NCI-H2196 (cell line): ENCODE measurements around the gene FOXK2.

Source experiments
- DNase-seq: peaks from one replicate; lab custom pipeline; 2025; ENCODE audit not compliant: unreplicated experiment; lab: John Stamatoyannopoulos, UW

Gene FOXK2

DNA sequence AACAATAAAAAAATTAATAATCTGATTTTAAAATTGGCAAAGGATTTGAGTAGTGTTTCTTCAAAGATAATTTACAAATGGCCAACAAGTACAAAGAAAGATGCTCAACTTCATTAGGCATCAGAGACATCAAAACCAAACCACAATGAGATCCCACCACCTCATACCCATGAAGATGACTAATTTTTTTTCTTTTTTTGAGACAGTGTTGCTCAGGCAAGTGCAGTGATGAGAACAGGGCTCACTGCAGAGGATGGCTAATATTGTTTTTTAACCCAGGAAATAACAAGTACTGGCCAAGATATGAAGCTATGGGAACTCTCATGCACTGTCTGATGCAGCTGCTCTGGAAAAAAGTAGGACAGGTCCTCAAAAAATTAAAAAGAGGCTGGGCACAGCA lies 113.8 kb downstream of the FOXK2 start:
- no peak for DNase-seq

DNA sequence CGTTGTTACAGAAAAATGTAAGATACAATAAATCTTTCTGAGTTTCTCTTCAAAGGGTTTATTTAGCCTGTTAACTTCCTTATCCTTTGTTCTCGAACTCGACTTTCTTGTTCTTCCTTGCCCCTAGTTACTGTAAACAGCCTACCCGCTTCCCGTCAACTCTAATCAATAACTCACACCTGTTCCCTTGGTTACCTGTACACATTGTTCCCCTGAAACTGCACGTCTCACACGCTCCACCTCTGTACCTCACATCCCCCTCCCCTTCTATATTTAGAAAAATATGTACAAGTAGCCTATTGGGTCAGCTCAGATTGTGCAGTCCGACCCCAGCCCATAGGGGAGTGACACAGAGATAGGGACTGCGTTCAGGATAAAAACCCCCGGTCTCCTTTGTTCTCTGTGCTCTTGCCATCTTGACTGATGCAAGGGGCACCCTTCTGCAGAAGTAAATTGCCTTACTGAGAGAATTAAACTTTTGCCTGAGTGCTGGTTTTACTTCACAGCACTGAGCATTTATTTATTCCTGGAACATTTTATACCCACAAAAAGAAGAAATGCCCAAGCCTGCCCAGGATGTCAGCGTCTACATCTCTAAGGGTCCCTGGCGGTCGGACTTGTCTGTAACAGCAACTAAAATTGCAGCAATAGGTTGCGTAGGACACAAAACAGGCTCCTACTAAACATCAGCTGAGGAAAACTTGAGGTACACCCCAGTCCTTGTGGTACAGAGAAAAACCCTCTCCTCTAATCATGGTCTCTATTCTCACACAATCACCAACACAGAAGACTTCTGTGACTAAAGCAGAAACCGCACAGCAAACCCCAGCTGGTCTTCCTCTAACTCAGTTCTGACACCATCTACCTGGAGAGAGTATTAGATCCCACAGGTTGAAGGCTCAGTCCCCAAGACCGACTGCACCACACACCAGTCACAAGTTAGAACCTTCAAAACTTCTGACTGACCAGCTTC lies 117.4 kb downstream of the FOXK2 start:
- no peak for DNase-seq

DNA sequence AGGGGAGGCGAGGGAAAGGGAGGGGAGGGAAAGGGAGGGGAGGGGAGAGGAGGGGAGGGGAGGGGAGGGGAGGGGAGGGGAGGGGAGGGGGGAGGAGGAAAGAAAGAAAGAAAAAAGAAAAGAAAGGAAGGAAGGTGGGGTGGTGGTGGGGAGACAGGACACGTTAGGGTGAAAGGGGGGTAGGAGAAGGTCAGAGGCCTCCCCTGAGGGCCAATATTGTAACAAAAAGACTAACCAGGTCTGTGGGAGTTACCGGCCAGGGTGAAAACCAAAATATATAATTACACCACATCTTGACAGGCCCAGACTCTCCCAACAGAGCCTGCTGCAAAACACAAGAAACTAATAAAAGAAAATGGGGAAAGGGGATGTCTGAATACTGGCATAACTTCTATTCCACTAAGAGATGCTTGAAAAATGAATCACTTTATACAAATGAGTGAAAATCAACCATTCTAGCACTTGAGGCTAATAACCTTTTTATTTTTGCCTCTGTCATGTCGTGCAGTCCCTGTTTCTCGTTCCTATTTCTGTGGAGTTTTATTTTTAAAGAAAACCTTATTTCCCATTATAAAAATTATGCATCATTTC lies 118.7 kb downstream of the FOXK2 start:
- no peak for DNase-seq

DNA sequence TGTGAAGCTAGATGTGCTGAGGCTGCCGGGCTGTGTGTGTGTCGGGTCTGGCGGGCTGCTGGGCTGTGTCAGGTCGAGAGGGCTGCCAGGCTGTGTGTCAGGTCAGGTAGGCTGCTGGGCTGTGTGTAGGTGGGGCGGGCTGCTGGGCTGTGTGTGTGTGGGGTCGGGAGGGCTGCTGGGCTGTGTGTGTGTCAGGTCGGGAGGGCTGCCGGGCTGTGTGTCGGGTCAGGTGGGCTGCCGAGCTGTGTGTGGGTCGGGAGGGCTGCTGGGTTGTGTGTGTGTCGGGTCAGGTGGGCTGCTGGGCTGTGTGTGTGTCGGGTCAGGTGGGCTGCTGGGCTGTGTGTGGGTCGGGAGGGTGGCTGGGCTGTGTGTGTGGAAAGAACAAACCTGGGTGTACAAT lies 120.1 kb downstream of the FOXK2 start:
- DNase-seq = no peak

DNA sequence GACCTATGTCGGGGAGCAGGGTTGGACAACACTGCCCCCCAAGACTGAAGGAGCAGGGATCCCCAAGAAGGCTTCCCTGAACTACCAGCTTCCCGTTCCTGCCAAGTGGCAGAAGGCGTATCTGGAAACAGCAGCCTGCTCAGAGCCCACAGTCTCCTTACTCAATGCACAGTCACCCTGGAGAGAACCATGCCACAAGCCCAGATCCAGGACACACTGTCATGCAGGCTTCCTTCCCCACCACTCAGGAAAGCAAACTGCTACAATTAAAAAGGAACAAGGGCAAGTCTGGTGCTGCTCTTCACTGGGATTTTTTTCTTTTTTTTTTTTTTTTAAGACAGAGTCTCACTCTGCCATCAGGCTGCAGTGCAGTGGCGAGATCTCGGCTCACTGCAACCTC lies 120.5 kb downstream of the FOXK2 start:
- DNase-seq = no peak

DNA sequence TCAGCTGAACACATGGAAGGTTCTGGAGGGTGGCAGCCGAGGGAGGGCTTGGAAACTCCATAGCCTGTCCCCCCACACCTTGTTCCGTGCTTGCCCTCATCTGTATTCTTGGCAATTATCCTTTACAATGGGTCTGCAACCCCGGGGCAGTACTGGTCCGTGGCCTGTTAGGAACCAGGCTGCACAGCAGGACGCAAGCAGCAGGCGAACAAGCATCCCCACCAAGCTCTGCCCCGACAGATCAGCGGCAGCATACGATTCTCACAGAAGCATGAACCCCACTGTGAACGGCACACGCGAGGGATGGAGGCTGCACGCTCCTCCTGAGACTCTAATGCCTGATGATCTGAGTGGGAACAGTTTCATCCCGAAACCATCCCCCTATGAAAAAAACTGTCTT lies 122.5 kb downstream of the FOXK2 start:
- DNase-seq = no peak

DNA sequence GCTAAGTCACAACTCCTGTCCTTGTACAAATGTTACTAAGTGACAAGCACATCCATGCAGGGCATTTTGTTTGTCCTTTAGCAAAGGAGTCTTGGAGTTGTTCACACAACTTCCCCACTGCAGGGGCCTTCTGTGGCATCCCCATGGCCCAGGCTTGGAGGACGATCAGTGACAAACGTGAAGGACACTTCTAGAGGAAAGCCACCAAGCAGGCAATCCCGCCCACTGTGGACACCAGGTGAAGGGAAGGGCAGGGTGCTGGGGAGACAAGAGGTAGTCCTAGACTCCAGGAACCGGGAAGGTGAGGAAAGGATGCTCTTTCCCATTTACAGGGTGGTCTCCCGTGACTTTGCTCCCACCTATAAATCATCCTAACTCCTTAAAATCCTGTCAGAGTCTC lies 124.6 kb downstream of the FOXK2 start:
- DNase-seq = no peak

DNA sequence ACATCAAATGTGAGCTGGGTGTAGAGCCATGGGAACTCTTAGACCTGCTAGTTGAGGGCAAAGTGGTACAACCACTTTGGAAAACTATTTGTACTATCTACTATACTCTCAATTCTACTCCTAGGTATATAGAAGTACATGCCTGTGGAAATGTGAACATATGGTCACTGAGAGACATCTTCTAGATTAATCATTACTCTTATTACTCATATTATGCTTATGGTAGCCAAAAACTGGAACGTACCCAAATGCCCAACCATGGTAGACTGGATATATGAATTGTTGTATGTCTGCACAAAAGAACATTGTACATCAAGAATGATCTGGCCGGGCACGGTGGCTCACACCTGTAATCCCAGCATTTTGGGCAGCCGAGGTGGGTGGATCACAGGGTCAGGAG lies 126.0 kb downstream of the FOXK2 start:
- no peak for DNase-seq

DNA sequence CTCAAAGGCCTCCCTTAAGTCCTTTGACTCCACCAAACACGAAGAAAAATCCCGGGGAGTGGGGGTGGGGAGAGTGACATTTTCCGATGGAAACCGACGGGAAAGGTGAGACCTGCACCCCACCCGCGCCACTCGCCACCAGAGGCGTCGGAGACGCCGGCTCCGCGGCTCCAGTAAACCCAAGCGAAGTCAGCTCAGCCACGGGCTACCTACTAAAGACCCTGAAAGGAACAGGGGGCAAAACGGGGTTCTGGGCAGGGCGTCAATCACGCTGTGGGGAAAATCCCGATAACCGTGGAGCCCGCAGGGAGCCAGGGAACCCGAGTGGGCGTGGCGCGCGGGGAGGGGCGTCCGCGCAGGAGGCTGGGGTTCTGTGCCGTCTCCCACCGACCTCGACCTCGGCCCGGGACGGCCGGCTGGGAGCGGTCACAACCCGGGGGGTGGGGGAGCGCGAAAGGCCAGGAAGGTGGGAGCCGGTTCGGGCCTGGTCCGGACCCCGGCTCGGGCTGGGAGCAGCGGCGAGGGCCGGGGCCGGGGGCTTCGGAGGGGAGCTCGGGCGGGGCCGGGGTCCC lies 128.1 kb downstream of the FOXK2 start:
- no peak for DNase-seq

DNA sequence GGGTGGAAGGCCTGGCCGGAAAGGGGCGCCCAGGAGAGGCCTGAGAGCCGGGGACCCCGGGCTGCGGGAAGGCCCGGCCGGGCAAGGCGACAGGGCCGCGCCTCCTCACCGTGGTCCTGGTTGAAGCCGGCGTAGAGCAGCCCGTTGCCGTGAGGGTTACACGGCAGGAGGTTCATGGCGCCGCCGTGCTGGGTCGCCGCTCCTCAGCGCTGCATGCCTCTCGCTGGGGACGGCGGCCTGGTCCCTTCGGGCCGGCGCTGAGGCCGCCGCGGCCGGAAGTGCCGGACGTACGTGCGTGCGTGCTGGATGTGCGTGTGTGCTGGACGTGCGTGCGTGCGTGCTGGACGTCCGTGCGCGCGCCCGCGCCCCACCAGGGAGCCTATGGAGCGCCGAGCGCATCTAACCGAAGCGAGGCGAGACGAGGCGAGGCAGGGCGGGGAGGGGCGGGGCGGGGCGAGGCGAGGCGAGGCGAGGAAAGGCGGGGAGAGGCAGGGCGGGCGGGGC lies 128.7 kb downstream of the FOXK2 start, which contains the start of gene WDR45B:
WDR45B (minus strand) TSS at position 280 of the 504 bp plus-strand sequence; CDS start at position 176, 104 bp downstream.
- DNase-seq = peak; percentile 99

DNA sequence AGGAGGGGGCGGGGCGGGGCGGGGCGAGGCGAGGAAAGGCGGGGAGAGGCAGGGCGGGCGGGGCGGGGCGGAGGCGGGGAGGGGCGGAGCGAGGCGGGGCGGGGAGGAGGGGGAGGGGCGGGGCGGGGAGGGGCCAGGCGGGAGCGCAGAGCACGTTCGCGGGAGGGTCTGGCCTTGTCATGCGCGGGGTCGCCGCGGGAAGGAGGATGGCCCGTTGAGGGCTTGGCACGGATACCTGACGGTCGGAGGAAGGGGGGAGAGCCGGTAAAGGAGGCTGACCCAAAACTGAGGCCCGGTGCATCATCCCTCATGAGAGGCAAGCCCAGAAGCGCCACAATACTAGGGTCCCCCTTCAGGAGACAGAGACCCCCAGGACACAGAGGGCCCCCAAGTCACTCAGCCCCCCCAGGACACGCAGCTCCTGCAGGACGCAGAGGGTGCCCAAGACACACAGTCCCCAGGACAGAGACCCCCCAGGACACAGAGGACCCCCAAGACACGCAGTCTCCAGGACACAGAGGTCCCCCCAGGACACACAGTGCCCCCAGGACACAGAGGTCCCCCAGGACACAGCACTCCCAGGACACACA lies 129.3 kb downstream of the FOXK2 start:
- no peak for DNase-seq

DNA sequence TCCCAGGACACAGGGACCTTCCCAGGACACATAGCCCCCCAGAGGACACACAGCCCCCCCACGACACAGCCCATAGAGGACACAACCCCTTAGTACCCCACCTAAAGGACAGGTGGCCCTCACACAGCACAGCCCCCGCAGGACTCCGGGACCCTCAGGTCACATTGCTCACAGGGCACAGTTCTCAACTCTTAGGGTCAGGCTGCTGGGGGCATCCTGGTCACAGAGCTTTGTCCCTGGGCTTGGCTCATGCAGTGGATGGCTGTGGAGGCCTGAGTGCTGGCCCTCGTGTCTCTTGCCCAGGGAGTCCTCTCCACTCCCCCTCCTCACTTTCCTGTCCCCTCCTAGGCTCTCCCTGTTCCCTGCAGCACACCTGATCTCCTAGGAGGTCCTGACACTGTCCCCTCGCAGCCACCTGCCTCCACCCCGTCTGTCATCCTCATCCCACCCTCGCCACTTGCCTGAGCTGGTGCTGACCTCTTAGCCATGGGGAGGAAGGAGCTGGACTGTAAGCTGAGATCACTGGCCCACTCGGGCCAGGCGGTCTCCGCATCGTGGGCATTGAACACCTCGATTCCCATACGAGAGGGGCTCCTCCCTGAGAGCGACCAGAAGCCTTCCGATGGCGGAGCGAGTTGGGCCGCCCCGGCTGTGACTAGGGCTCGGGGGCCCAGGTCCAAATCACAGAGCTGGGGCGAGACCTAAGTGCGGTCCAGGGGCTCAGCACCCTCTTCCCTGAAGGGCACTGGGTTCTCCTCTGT lies 130.1 kb downstream of the FOXK2 start:
- DNase-seq = no peak

DNA sequence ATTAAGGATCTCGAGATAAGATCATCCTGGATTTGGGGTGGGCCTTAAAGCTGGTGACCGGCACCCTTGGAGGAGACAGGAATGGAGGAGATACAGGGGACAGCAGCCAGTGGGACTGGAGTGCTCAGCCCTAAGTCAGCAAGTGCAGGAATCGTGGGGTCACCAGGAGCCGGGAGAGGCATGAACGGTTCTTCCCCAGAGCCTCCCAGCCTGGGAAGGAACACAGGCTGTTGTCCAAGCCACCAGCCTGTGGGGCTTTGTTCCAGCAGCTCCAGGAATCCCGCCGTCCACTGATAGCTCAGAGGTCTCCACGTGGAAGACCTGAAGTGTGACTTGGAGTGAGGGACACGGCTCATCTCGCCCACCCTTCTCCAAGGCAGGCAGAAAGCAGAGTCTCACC lies 131.2 kb downstream of the FOXK2 start:
- DNase-seq = no peak

DNA sequence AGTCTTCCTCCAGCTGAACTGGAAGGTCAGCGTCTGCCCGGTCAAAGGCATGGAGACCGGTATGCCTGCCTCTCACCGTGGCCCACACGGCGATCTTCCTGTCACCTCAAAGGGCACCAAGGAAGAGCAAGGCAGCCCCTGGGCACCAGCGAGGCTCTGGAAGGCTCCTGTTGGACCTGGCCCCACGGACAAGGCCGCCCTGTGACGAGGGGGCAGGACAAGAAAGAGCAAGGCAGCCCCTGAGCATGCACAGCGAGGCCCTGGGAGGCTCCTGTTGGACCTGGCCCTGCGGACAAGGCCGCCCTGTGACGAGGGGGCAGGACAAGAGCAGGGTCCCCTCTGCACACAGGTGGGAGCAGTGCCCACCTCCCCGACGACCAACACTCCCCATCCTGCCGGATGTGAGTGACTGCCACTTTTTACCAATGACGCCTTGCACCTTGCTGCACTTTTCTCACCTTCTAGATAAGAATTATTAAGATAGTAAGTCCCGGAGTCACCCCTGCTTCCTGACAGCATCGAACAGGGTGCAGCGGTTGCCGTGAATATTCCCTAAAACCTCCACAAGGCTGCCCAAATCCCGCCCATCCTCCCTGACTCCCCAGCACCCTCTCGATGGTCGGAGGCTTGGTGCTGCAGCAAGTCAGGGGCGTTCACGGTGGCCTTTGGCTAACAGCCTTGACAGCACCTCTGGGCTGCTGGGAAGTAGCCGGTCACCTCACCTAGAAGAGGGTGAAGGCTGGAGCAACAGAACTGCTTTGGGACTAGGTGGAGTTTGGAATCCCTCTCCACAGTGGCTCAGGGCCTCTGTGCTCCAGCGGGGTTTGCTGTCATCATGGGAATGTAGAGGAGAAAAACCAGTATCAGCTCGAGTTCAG lies 134.4 kb downstream of the FOXK2 start:
- DNase-seq = no peak
